ENCODE measurements around the gene PPIF.

Gene PPIF

GRCh38 chr10:79308969-79309665 lies 38.2 kb upstream of the PPIF start:
- TF ChIP-seq GATA3 (IDR thresholded peaks at IDR 0.05; ENCODE audit: low read depth, low read length) = no peak
- TF ChIP-seq GATA2 (IDR thresholded peaks at IDR 0.05; ENCODE audit: low read depth, low read length) = no peak

- TF ChIP-seq GATA3 (IDR thresholded peaks at IDR 0.05; ENCODE audit: low read depth, low read length) = no peak
- no peak for TF ChIP-seq GATA2 (IDR thresholded peaks at IDR 0.05; ENCODE audit: low read depth, low read length)
These were observed 36.9 kb upstream of the PPIF start for GRCh38 chr10:79310200-79310865.

GRCh38 chr10:79310911-79311573 lies 36.2 kb upstream of the PPIF start:
- TF ChIP-seq GATA2 (IDR thresholded peaks at IDR 0.05; ENCODE audit: low read depth, low read length) = no peak
- TF ChIP-seq GATA3 (IDR thresholded peaks at IDR 0.05; ENCODE audit: low read depth, low read length) = no peak

DNA sequence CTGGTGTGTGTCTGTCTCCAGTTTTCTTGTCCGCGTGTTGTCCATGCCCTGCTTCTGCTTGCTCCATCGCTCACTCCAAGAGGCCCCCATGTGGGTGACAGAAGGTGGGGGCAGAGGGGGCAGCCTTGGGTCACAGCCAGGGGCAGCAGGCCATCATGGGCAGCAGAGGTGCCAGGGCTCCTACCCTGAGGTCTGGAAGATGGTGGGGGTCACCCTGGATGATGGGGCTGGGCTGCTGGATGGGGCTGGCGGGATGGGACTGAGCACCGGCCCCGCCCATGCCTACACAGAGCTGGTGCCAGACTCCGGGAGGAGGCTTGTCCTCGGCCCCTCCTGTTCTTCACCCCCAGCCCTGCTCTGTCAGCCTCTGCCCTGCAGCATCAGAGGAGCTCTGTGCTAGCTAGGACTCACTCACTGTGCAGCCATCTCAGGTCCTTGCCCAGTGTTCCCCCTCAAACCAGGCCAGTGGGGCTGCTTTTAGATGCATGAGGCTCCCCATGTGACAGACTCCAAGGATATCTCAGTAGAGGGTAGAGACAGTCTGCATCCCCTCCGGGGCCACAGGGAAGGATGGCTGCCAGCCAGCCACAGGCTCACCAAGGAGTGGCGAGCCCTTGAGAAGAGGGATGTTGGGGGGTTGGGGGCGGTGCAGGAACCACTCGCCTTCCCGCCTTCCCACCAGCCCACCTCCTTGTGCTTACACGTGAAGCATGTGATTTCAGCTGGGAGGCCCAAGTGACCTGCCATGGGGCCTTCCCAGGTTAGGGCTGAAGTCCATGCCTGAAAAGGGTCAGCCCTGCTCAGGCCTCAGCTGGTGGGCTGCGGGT lies 35.5 kb upstream of the PPIF start:
- no peak for TF ChIP-seq GATA3 (IDR thresholded peaks at IDR 0.05; ENCODE audit: low read depth, low read length)
- no peak for TF ChIP-seq GATA2 (IDR thresholded peaks at IDR 0.05; ENCODE audit: low read depth, low read length)

DNA sequence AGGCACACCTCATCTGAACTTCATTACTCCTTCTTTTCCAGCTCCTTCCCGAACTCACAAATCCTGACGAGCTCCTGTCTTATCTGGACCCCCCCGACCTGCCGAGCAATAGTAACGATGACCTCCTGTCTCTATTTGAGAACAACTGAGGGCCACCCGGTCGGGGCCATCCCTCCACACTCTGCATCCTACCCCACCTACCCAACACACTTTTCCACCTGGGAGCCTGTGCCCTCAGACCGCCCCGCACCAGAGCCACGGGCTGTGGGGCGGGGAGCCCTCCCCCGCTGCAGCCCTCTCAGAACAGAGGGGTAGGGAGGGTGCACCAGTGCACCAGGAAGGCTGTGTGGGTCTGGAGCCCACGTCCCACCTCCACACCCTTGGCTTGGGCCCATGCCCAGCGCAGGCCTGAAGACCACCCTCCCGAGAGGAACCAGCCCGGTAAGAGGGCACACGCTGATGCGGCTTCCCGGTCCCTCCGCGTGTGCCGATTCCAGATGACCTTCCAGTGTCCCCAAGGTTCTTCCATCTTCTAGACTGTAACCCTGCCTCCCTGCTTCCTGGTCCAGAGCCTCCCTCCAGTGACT lies 34.6 kb upstream of the PPIF start:
- TF ChIP-seq GATA2 (IDR thresholded peaks at IDR 0.05; ENCODE audit: low read depth, low read length) (no peak), GATA3 (IDR thresholded peaks at IDR 0.05; ENCODE audit: low read depth, low read length) (no peak)

GRCh38 chr10:79313320-79313719 lies 33.9 kb upstream of the PPIF start:
- no peak for TF ChIP-seq GATA3 (IDR thresholded peaks at IDR 0.05; ENCODE audit: low read depth, low read length)
- no peak for TF ChIP-seq GATA2 (IDR thresholded peaks at IDR 0.05; ENCODE audit: low read depth, low read length)

DNA sequence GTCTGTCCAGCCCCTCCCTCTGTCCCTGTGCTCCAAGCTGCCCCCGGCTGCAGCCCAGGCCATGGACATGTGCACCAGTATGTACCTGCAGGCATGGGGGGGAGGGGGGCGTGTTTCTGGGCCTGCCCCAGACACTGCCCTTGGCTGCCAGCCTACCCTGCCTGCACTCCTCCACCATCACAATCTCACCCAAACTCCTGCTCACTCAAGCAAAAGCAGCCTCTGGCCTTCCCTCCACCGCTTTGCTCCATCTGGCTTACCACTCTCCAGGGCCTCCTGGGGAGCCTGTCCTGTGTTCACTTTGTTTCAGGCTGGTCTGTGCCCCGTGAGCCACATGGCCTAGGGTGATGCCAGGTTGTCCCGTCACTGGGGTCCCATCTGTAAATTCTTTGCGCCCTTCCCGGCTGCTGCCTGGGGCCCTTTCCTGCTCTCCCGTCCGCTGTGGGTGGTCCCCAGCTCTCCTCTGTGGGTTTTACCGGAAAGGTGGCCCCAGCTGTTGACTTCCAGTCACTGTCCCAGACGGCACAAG lies 33.3 kb upstream of the PPIF start:
- TF ChIP-seq GATA3 (IDR thresholded peaks at IDR 0.05; ENCODE audit: low read depth, low read length) (no peak), GATA2 (IDR thresholded peaks at IDR 0.05; ENCODE audit: low read depth, low read length) (no peak)

DNA sequence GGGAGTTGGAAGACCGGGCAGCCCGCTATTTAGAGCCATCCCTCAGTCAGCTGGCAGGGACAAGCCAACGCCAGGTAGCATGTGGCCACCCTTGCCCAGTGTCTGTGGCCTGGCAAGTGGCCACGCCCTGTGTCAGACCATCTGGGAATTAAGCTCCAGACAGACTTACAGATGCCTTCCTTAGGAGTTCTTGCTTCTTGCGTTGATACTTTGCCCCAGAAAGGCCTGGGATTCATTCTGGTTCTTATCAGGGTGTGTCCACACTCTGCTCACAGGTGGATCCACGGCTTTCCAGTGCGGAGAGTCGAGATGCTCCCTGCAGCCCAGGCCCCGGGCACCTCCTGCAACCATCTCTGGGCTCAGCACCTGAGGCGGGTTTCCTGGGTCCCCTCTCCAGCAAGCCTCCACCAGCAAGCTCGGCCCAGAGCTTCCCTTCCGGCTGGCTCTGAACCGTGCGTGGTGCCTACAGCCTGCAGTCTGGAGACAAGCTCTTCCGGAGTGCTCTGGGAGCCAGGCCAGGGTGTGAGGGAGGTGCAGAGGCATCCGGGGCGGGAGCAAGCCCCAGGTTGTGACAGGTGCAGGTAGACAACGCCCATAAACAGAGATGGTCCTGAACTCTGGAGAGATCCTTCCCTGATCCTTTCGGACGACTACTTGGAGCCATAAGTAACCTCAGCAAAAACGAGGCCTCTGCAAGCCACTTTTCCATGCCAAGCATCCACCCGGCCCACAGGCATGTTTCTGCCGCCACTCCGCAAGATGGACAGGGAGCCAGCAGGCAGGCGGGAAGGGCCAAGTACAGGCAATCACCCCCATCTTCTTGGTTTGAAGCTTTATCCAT lies 32.3 kb upstream of the PPIF start:
- TF ChIP-seq GATA3 (IDR thresholded peaks at IDR 0.05; ENCODE audit: low read depth, low read length) (no peak), GATA2 (IDR thresholded peaks at IDR 0.05; ENCODE audit: low read depth, low read length) (no peak)

- TF ChIP-seq GATA3 (IDR thresholded peaks at IDR 0.05; ENCODE audit: low read depth, low read length) (no peak), GATA2 (IDR thresholded peaks at IDR 0.05; ENCODE audit: low read depth, low read length) (no peak)
These were observed 31.7 kb upstream of the PPIF start for GRCh38 chr10:79315602-79315920.

- TF ChIP-seq GATA2 (IDR thresholded peaks at IDR 0.05; ENCODE audit: low read depth, low read length) (no peak), GATA3 (IDR thresholded peaks at IDR 0.05; ENCODE audit: low read depth, low read length) (no peak)
These were observed 30.4 kb upstream of the PPIF start for GRCh38 chr10:79316671-79317431.

- TF ChIP-seq GATA2 (IDR thresholded peaks at IDR 0.05; ENCODE audit: low read depth, low read length) (no peak), GATA3 (IDR thresholded peaks at IDR 0.05; ENCODE audit: low read depth, low read length) (no peak)
These were observed 28.9 kb upstream of the PPIF start for GRCh38 chr10:79318369-79318768.

DNA sequence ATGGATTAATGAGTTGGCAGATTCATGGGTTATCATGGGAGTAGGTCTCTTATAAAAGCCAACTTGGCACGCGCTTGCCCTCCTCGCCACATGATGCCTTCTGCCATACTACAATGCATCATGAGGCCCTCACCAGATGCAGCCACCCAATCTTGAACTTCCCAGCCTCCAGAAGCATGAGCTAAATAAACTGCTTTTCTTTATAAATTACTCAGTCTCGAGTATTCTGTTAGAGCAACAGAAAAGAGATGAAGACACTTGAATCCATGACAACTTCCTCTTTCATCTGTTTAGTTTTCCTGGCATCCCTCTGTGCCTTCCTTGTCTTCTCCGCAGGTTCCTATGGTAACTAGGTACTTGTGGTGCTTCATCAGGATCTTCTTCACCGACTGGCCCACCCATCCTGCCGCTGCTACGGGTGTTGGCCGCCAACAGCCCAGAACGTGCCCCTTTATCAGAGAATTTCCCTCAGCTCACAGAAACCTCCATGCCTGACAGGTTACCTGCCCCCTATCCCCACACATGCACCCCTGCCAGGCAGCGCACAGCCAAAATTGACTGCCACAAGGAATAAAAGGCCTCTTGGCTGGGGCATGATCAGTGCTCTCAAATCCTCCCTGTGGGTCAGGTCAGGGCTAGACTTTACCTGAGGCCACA lies 28.0 kb upstream of the PPIF start:
- no peak for TF ChIP-seq GATA3 (IDR thresholded peaks at IDR 0.05; ENCODE audit: low read depth, low read length)
